NCI-H69 (cell line): Measurements from ENCODE around the gene ENPP6.
A peak's percentile ranks its signal among the peaks of the same experiment; 100 is the strongest.

ENCODE experiments used
- DNase-seq: peaks from one replicate; lab custom pipeline; 2025; lab: John Stamatoyannopoulos, UW

The ENPP6 gene

GRCh38 chr4:184104419-184105101, 113.1 kb downstream of the ENPP6 start:
- DNase-seq: no peak

- no peak for DNase-seq
Observed at GRCh38 chr4:184103527-184104264, 114.0 kb downstream of the ENPP6 start.

- no peak for DNase-seq
Observed at GRCh38 chr4:184102927-184103326, 114.7 kb downstream of the ENPP6 start.

GRCh38 chr4:184102488-184102887, 115.2 kb downstream of the ENPP6 start:
- no peak for DNase-seq

GRCh38 chr4:184101711-184102110, 116.0 kb downstream of the ENPP6 start:
- no peak for DNase-seq

- peak; percentile 43 for DNase-seq
Observed at GRCh38 chr4:184100297-184100885, 117.3 kb downstream of the ENPP6 start.

GRCh38 chr4:184099535-184099966, 118.1 kb downstream of the ENPP6 start:
- no peak for DNase-seq

- DNase-seq: no peak
Observed at GRCh38 chr4:184099000-184099399, 118.7 kb downstream of the ENPP6 start.

GRCh38 chr4:184097815-184098214, 119.9 kb downstream of the ENPP6 start:
- no peak for DNase-seq

- DNase-seq: no peak
Observed at GRCh38 chr4:184097241-184097605, 120.5 kb downstream of the ENPP6 start.

- DNase-seq: no peak
Observed at GRCh38 chr4:184096561-184097240, 121.0 kb downstream of the ENPP6 start.

GRCh38 chr4:184094532-184095159, 123.0 kb downstream of the ENPP6 start:
- DNase-seq: no peak

- DNase-seq: no peak
Observed at GRCh38 chr4:184091986-184092385, 125.7 kb downstream of the ENPP6 start.

- DNase-seq: no peak
Observed at GRCh38 chr4:184090571-184090970, 127.1 kb downstream of the ENPP6 start.

GRCh38 chr4:184080674-184081073, 137.0 kb downstream of the ENPP6 start:
- DNase-seq: no peak

GRCh38 chr4:184074677-184075388, 142.8 kb downstream of the ENPP6 start:
- no peak for DNase-seq

GRCh38 chr4:184067931-184068554, 149.6 kb downstream of the ENPP6 start:
- no peak for DNase-seq

- no peak for DNase-seq
Observed at GRCh38 chr4:184066584-184067300, 150.9 kb downstream of the ENPP6 start.

GRCh38 chr4:184064877-184065276, 152.8 kb downstream of the ENPP6 start:
- no peak for DNase-seq

- DNase-seq: no peak
Observed at GRCh38 chr4:184062769-184063168, 154.9 kb downstream of the ENPP6 start.
